Stimulated activated CD8-positive, alpha-beta memory T cell treated with anti-CD3 and anti-CD28 coated beads, Interleukin-12 subunit alpha, Interleukin-12 subunit beta, amount 100 ng/mL, for 1 hour (primary cell): Measurements from ENCODE around the gene LARP6.
"Not testable (repeated sequence)": the region's sequence is repeated elsewhere in the genome, so short reads cannot be mapped to it uniquely, and the experiment has no call there.

Source experiments
- DNase-seq: peaks from one replicate; pipeline ENCODE4 v3.0.0-alpha.2; 2020; ENCODE audit warnings: low read depth

LARP6 gene

DNA sequence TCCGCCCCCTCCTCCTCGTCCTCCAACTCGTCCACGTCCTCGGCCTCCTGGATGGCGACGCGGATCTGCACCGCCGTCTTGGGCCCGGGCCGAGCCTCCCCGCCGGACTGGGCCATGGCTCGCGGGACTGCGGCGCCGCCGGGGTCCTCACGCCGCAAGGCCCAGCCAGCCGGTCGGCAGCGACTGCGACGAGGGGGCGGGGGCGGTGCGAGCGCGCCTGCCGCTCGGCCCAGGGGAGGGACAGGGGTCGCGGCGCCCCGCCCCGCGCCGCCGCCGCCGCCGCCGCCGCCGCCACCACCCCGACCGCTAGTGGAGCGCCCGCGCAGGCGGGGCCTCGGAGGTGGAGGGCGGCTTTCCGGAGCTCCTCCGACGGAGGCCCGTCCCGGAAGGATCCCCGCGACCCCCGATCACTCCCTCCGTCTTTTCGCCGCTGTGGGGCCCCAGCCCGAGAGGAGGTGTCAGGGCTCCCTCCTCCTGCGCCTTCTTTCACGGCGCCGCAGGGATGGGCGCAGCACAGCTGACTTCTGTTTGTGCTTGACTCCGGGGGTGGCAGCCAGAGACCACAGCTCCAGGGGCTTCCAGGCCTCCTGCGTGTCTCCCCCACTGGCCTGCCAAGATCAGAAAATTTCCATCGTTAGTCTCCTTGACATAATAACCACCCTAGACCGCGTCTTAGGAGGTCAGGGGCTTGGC lies at the start of gene LARP6:
Gene LARP6, minus strand, starts transcription at position 185 of the 693 bp plus-strand sequence. Its CDS starts 69 bp downstream, at position 116.
- DNase-seq: no peak

DNA sequence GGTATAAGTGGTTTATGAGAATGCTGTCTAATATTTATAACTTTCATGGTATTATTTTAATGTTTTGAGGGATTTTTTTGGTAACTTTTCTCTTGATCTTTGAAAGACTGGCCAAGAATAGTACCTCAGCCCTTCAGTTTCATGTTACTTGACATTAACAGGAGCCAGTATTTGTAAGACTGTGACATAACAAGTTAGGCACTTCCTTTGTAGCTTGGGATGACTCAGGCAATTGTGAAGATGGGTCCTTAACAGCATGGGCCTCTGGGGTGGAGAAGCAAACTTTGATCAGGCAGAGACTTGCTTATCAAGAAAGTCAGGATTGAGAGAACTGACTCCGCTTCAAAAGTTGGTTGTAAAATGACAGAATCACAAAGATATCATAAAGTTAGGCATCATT lies 48.1 kb upstream of the LARP6 start:
- no peak for DNase-seq

DNA sequence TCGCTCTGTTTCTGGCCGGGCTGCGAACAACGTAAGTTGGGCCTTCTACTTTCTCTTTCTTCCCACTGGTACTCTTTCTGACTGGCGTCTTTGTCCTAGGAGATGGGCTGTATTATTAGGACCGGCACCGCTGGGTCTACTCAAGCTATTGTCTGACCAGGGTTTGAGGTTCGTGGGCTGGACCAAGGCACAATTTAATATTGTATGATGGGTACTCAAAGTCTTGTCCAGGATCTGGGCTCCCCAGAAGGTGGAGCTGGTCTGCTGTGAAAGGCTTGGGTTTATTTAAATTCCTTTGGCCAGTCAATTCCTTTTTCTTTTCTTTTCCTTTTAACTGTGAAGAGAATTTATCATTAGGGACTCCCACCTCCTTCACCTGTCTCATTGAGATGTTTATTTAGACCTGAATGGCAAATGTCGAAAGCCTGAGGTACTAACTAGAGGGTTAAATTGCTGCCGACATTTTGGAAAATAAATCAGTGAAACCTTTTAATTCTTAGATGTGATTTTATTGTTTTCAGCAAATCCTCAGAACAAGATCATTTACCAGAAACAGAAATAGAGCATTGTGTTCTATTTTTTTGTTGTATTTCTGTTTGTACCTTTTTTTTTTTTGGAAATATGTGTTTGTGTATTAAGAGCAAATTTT lies 39.1 kb upstream of the LARP6 start:
- DNase-seq: no peak

DNA sequence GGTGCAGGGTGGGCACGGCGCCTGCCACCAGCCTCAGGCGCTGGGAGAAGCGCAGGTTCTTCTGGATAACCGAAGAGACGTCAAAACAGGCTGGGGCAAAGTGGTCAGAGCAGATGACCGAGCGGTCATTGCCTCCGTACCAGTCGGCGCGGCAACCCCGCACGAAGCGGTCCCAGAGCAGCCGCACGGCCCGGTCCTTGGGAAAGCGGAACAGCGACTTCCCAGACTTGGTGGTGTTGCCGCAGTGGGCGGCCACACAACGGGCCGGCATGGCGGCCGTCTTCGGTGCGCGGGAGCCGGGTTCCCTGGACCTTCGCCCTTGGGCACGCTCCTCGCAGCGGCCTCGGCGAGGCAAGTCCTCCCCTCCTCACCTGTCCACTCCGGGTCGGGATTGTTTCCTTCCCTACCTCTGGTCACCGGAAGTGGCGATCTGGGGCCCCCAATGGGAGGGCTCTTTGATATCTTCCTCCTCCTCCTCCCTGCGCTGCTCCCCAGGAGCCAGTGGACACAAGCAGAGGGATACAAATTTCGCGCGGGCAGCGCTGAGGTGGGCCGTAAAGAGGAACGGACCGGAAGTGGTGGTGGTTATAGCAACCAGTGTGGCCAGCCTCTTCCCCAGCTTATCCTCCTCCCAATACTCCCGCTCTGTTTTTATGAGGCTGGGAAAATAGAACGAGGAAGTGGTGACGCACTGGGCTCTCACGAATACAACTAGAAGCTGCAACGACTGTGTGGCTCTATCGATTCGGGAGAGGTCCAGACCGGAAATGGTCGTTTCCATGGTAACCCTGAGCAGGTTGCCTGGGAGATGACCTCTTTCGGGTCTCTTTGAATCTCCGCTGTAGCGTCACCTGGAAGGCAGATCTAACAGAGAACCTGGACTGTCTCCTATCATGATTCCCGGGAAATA lies 38.3 kb upstream of the LARP6 start, which contains the start of the genes LRRC49 and THAP10:
Gene LRRC49, plus strand, starts transcription at position 825 of the 910 bp plus-strand sequence. Its CDS starts 69 bp downstream, at position 894.
Gene THAP10, minus strand, starts transcription at position 432 of the 910 bp plus-strand sequence. Its CDS starts 161 bp downstream, at position 271.
- DNase-seq: peak; percentile 7

DNA sequence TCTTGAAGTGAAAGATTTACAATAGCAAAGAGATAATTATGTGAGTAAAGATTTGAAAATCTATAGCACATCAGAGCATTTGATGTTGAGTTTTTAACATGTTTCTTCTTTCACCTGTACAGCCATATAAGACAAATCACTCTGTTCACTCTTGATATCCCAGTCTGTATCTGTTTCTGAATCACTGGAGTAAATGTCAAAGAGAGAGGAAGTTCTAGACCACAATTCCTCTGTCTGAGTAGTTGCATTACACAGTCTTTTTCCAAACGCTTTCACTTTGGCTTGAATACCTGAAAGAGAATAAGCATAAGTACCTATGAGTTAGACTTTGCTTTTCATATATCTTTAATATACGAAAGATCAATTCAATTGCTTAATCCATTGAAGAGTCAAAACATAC lies 28.4 kb upstream of the LARP6 start:
- DNase-seq: no peak

DNA sequence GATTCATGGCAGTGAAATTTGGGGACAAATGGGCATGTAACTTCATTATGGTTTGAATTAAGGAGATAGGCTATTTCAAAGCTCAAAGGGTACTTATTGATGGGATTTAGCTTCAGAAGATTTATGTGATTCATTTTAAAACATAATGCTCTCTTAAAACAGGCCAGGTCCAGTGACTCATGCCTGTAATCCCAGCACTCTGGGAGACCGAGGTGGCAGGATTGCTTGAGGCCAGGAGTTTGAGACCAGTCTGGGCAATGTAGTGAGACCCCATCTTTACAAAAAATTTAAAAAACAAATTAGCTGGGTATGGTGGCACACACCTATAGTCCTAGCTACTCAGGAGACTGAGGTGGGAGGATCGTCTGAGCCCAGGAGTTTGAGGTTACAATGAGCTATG lies 26.8 kb upstream of the LARP6 start:
- no peak for DNase-seq

DNA sequence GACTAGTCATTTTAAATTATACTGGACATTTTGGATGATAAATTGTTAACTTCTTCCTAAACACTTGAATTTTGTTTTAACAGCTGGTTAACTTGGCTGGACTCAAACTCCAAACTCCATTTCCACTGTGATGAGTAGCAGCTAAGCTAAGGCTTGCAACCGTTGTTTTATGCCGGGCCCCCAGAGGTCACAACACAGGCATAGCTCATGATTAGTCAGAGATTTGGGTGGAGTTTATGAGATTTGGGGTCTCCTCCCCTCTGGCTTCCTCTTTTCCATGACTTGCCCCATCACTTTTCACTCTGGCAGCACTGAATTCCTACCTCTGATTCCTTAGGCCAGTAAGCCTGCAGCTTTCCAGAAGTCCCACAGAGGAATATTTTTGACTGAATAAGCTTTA lies 25.4 kb upstream of the LARP6 start:
- no peak for DNase-seq

DNA sequence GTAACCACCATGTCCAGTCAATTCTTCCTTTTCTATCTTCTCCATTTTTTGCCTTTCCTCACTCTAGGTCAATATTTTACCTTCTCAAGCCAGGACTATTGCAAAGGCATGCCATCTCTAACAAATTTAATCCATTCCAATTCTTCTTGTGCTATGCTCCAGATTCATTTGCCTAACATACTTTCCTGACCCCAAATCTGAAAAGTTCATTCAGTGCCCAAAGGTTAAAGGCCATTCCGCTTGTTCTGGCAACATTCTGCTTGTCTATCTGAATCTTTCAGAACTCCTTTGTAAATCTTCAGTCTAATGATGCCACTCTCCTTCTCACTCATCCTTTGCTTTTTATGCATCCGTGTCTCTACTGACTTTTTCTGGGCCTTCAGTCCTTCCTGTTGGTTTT lies 22.7 kb upstream of the LARP6 start:
- DNase-seq: no peak

DNA sequence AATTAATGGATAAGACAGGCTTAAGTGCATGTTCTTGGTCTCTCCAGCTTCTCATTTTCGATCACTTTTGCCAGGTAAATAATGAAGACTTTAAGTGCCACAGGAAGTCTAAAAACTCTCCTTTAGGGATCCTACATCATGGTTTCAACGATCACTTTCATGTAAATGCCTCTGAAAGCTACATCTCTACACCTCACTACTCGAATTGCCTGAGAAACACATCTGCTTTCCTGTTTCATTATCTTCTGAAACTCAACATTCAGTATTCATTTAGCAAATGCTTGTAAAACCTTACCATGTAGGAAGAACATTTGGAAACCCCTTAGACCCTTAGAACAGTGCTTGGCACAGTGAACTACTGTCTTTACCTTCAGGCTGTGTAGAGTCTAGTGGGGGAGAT lies 22.1 kb upstream of the LARP6 start:
- DNase-seq: no peak

DNA sequence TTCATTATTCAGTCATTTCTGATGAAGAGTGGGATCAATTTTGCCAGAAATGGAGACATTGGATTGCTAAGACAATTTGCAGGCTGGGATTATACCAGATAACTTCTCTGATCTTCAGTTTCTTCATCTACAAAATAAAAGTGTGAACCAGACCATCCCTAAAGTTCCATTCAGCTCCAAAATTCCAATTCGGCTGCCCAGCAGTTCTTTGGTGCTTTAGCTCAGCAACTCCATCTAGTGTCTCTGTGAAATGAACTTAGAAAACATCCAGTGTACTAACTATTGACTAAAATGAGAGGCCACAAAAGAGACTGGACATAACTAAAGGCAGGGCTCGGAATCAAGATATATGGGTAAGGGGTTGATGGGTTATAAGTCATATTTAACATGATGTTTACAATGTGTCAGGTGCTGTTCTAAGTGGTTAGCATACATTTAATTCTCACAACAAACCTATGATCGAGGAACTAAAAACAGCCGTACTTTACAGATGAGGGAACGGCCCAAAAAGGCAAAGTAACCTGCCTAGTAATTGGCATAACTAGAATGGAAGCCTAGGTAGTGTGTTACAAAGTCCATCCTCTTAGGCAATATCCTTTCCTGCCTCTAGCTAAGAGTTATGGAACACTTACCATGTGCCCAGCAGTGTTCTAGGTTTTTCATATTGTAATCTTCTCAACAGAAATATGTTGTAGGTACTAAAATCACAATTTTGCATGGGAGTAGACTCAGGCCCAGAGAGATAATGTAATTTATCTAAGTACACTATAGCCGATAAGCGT lies 21.2 kb upstream of the LARP6 start:
- no peak for DNase-seq

DNA sequence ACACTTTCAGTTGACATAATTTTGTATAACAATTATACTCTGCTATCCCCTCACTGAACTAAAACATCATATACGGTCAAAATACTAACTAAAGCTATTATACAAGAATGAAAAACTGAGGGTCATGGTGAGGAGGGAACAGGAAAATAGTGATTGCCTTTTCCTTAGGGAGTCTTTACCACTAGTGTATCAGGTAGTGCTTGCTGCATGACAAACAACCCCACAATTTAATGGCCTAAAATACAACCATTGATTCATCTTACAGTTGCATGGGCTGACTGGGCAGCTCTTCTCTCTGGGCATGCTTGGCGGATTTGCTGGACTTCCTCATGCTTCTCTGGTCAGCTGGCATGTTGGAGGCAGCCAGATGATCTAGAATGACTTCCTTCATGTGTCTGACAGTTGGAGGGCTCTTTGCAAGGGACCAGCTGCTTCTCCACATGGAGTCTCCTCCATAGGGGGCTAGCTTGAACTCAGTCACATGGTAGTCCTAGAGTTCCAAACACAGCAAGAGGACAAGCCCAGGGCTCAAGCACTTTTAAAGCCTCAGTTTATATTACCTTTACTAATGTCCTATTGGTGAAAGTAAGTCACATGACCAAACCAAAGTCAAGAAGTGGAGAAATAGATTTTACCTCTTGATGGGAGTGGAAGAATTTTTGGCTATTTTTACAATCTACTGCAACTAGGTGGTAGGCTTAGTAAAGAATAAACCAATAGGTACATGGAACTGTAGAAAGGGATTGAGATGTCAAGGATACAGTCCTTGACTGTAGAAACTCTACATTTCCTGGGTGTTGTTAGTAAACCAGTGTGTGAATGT lies 19.5 kb upstream of the LARP6 start:
- no peak for DNase-seq

DNA sequence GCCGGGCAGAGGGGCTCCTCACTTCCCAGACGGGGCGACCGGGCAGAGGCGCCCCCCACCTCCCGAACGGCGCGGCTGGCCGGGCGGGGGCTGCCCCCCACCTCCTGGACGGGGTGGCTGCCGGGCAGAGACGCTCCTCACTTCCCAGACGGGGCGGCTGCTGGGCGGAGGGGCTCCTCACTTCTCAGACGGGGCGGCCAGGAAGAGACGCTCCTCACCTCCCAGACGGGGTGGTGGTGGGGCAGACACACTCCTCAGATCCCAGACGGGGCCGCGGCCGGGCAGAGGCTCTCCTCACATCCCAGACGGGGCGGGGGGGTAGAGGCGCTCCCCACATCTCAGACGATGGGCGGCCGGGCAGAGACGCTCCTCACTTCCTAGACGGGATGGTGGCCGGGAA lies 17.5 kb upstream of the LARP6 start:
- not testable (repeated sequence) for DNase-seq

DNA sequence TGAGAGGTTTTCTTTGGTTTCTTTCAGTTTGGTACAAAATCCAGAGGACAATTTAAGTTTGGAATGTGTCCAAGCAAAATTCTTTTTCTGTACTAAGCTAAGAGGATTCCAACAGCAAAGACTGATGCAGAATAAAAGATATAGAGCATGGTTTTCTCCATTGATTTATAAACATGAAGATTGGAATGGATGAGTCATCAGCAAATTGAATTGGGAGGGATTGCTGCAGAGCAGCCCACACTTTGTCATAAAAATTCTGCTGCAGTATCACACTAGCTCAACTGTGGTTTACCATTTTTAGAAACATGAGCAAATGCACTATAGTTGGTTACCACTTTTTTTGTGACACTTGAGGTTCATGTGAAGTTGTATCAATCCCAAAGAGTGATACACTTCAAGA lies 16.1 kb upstream of the LARP6 start:
- DNase-seq: no peak

DNA sequence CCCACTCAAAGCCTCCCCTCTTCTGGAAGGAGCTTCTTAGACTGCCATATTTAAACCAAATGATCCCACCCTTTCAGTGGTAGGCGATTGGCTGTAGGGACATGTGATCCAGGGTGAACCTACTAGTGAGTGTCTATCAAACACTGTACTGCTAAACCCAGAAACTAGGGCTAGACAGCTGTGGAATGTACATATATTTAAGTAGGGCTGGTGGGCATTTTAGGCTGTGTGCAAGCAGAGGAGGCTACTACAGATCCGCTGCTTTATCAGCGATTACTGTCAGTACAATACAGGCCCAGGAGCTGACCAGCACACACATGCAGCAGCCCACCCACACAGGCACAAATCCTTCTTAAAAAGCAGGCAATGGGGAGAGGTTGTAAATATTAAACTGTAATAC lies 15.4 kb upstream of the LARP6 start:
- DNase-seq: no peak

DNA sequence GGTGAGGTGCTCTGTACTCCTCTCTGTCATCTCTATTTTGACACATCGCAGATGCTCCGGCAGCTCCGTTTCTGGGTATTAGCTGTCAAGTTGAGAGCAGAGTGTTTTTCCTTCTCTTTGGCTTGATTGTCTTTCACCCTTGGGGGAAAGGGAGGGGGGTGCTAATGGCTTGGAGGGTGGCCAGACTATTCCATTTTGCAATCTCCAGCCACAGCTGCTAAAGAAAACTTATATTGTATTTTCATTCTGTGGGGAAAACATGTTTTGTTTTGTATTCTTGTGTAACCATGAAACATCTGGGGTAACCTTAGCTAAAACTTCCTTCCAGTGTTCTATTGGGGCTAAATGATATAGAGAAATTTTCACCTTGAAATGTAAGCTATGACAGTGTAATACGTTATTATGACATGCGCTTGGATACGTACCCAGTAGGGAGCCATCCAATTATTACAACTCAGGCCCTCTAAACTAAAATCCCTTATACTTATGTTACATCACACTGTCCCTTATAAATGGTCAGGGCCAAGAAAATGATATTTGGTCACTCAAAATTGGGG lies 14.0 kb upstream of the LARP6 start:
- DNase-seq: no peak

DNA sequence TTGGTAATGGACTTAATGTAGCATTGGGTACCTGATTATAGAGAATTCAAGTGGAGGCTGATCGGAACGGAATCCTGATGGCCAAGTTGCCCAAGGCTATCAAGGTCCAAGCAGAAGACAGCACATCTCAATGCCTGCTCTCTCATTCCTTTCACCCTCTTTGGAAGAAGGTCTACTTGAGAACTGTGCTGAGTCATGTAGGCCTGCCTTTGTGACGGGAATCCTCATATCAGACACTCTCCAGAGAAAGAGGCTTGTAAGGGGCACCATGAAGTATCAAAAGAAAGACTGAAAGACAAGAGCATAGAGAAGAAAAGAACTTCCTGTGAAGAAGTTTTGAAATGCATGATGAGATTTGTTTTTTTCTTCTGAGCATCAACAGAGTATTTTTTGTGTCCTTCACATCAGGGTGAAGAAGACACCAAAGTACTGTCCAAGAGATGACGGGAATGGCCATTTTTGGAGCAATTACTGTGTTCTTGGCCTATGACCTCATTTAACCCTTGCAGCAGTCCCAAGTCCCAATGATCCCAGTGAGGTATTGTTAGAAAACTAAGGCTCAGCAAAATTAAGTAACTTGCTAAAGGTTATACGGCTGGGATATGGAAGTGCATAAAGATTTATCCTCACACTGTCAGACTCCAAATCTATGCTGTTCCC lies 13.2 kb upstream of the LARP6 start:
- DNase-seq: no peak

DNA sequence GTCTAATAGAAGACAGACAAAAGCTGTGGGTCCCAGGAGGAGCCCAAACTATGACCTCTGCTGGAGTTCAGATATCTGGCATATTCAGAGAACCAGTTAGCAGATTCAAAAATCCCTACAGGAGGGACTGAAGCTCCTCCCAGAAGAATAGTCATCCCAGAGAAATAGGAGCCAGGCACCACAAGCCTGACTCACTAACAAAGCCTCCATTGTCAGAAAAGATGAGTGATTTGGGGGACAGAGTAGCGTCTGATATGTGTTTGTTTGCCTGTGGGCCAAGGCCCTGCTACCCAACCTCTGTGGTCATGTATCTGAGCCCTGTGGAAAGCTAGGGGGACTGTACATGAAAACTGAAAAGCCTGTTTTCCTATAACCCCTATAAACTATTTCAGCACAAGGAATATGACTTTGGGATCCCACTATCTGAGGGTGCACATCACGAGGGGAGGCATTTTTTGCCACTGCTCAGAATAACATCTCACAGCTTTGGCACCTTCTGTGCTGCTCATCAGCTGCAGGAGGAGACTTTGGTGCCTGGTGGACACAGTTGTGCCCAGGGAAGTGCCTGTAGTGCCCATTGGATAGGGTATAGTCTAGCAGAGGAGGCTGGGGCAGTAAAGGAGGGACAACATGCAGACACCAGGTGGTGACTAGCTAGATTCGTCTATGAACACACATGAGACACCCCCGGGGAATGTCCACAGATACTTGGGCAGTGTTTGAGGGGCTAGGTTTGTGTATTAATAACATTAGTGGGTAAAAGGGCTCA lies 9.7 kb upstream of the LARP6 start:
- no peak for DNase-seq

DNA sequence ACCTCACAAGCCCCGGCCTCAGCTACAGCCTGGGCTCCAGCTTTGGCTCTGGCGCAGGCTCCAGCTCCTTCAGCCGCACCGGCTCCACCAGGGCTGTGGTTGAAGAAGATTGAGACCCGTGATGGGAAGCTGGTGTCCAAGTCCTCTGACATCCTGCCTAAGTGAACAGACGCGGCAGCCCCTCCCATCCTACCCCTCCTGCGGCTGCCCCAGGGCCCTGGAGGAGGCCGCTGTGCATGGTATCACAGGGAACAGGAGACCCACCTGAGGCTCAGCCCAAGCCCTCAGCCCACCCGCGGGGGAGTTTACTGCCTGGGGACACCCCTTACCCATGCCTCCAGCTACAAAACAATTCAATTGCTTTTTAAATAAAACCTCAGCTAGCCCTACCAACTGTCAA lies 6.0 kb upstream of the LARP6 start:
- DNase-seq: no peak

DNA sequence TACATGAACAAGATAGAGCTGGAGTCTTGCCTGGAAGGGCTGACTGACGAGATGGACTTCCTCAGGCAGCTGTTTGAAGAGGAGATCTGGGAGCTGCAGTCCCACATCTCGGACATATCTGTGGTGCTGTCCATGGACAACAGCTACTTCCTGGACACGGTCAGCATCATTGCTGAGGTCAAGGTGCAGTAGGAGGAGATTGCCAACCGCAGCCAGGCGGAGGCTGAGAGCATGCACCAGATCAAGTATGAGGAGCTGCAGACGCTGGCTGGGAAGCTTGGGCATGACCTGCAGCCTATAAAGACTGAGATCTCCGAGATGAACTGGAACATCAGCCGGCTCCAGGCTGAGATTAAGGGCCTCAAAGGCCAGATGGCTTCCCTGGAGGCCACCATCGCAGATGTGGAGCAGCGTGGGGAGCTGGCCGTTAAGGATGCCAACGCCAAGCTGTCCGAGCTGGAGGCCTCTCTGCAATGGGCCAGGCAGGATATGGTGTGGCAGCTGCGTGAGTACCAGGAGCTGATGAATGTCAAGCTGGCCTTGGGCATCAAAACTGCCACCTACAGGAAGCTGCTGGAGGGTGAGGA lies 5.5 kb upstream of the LARP6 start:
- DNase-seq: no peak
